ENCODE measurements around the gene RFX7.

DNA sequence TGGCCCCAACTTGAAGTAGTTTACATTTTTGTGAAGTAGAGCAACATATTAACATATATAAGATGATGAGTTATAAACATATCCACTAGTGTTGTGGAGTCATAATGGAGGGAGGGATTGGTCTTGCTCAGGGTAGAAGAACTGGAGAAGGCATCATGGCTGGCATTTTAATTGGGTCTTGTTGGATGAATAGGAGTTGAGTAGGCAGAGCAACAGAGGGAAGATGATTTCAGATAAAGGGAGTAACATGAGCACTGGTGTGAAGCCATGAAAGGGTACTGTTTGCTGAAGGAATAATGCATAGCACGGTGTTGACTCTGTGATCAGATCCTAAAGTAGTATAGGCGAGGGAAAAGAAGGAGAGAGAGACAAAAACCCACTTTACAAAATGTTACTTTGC, 3.6 kb upstream of the RFX7 start:
- TF ChIP-seq GATA2 (IDR thresholded peaks at IDR 0.05; ENCODE audit: low read depth, low read length) (no peak), GATA3 (IDR thresholded peaks at IDR 0.05; ENCODE audit: low read depth, low read length) (no peak)

All from SH-SY5Y (cell line).